Urothelium cell line (cell line): ENCODE data around the gene ALKBH1.
"Not testable (repeated sequence)": the region's sequence is repeated elsewhere in the genome, so short reads cannot be mapped to it uniquely, and the experiment has no call there.

ENCODE experiments used
- DNase-seq: peaks from one replicate; pipeline ENCODE4 v3.0.0; 2011; ENCODE audit warnings: low spot score, mixed read lengths
- FAIRE-seq: peaks from 2 replicates; lab custom pipeline; 2011; peaks lifted over from hg19 to GRCh38; lab: Jason Lieb, UNC

Gene ALKBH1

GRCh38 chr14:77674931-77675330, 32.9 kb downstream of the ALKBH1 start:
- DNase-seq (no peak), FAIRE-seq (no peak)

DNA sequence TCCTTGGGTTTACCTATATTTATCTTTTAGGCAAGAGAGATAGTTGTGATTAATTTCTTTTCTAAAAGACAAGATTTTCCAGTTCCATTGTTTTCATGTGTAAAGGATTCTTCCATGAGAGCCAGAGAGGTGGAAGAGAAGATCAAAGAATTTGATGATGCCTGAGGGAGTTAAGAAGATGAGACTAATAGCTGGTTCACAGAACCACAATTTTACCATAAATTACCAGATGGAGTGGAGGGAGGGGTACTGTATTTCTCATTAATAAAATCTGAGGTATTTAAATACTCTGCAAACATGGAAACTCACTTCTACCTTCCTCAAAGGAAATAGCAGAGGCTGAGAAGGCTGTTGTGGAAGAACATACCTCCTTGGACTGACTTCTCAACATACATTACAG, 34.6 kb downstream of the ALKBH1 start:
- DNase-seq (no peak), FAIRE-seq (no peak)

GRCh38 chr14:77667331-77667730, 40.5 kb downstream of the ALKBH1 start:
- FAIRE-seq (no peak), DNase-seq (no peak)

DNA sequence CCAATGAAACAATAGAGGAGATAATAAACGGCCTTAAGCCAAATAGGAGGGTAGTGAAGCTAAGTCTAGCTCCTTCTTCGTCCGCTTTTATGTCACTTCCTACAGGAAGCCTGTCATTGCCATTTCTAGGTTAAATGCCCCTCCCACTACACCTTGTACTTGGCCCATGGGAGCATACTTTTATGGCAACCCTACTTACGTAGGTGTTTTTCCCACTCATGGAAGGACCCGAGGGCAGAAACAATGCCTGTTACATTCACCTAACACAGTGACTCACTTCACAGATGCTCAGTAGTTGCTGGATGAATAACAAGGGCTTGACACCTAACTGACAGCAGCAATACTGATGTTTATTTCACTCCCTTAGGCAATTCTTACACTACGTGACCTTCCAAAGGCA, 44.5 kb downstream of the ALKBH1 start:
- DNase-seq (no peak), FAIRE-seq (no peak)

GRCh38 chr14:77661562-77661961, 46.3 kb downstream of the ALKBH1 start:
- not testable (repeated sequence) for FAIRE-seq, DNase-seq

DNA sequence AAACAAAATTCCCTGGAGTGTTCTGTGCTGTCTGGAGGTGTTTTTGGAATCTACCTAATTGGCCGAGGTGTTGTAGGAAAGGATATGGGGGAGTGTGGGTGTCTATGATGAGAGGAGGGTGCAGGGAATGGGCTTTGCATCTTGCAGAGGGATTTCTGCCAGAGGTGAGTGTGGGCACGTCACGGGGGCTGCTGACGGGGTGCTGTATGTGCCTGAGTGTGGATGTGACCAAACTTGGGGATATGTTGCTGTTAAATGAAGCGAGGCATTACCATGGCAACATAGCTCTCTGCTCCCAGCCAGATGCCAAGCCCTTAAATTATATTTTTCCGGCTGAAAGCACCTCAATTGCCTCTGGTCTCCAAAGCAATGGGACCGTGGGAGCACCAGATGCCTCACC, 47.1 kb downstream of the ALKBH1 start:
- DNase-seq: no peak
- FAIRE-seq: no peak

GRCh38 chr14:77659831-77660230, 48.0 kb downstream of the ALKBH1 start:
- DNase-seq: no peak
- FAIRE-seq: no peak

GRCh38 chr14:77657280-77657679, 50.5 kb downstream of the ALKBH1 start:
- DNase-seq (no peak), FAIRE-seq (no peak)

DNA sequence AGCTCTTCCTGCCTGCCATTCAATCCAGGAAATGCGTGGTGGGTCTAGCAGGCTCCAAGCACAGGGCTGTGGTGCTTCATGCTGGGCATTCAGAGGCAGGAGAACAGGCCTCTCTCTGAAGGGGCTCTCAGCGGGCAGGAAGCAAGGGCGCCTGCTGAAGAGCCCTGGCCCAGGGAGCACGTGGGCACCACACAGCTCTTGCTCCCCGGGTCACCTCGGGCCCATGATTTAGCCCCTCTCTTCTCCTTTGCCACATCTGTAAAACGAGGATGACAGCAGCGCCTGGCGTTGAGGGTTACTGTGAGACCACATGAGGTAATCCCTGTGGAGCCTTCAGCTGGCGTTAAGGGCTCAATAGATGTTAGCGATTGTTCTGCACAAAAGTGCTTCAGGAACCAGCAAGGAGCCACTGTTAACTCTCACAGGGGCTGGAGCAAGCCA, 53.8 kb downstream of the ALKBH1 start:
- DNase-seq (no peak), FAIRE-seq (no peak)

DNA sequence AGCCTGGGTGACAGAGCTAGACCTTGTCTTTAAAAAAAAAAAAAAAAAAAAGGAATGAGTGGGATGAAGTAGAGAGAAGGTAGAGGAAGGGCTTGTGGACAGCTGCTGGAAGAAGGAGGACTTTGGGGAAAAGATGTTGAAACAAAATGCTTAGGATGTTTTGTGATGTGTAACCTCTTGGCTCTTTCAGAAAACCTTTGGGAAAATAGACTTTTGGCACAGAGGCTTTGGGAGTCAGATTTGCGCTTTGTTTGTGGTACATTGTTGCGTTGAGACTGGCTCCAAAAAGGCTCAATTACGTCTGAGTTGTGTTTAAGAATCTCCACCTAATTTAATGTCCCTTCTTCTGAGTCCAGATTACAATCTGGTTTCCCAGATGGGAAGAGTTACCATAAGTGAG, 58.5 kb downstream of the ALKBH1 start:
- no peak for FAIRE-seq

DNA sequence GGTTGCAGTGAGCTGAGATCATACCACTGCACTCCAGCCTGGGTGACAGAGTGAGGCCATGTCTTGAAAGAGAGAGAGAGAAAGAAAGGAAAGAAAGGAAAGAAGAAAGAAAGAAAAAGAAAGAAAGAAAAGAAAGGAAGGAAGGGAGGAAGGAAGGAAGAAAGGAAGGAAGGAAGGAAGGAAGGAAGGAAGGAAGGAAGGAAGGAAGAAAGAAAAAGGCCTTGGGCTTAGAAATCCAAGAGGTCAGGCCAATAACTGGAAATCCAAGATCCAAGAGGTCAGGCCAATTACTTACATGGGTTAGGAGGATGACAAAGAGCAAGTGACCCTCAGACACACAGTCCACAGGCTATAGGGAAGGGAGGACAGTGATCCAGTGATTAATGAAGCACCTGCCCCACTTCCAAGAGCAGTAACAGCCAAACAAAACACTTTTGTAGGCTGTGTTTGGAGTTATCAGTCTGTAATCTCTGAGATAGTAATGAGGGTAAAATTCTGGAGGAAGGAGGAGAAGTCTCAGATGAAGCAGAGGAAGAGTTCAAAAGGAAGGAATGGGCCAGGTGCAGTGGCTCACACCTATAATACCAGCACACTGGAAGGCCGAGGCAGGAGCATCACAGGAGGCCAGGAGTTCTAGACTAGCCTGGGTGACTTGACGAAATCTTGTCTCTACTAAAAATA, 59.2 kb downstream of the ALKBH1 start:
- FAIRE-seq (no peak), DNase-seq (no peak)

More for the DNA sequence above, 58.5 kb downstream of the ALKBH1 start:
- no peak for DNase-seq

GRCh38 chr14:77647853-77648252, 60.0 kb downstream of the ALKBH1 start:
- no peak for FAIRE-seq
- no peak for DNase-seq

DNA sequence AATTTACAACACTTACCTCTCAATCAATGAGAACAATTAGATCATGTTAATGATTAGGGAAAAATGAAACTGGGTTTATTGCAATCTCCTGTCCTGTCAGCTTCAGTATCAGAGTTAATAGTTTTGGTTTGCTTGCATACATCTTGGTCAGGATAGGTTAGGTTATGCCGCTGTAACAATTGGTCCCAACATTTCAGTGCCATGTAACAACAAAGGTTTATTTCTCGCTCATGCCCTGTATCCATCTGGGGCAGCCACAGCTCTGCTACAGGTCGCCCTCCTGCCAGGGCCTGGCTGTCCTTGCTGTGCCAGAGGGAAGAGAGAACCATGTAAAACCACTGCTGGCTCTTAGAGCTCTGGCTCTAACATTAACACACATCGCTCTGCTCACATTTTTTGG, 60.9 kb downstream of the ALKBH1 start:
- FAIRE-seq: no peak

GRCh38 chr14:77645520-77646230, 62.1 kb downstream of the ALKBH1 start:
- FAIRE-seq (no peak), DNase-seq (no peak)

More for the DNA sequence above, 60.9 kb downstream of the ALKBH1 start:
- no peak for DNase-seq

DNA sequence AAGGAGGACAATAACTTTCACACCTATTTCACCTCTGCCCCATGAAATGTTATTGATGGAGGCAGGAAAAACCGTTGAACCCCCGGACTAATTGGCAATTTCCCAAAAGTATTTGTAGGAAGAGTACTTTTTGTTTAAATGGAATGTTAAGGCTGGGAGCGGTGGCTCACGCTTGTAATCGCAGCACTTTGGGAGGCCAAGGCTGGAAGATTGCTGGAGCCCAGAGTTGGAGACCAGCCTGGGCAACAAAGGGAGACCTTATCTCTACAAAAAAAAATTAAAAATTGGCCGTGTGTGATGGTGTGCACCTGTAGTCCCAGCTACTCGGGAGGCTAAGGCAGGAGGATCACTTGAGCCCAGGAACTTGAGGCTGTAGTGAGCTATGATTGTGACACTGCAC, 65.4 kb downstream of the ALKBH1 start:
- FAIRE-seq (no peak), DNase-seq (no peak)

- no peak for FAIRE-seq
- DNase-seq: no peak
Measured at GRCh38 chr14:77641534-77642341, 66.1 kb downstream of the ALKBH1 start.

GRCh38 chr14:77640756-77641533, 66.9 kb downstream of the ALKBH1 start:
- DNase-seq: peak; percentile 38
- FAIRE-seq: no peak

DNA sequence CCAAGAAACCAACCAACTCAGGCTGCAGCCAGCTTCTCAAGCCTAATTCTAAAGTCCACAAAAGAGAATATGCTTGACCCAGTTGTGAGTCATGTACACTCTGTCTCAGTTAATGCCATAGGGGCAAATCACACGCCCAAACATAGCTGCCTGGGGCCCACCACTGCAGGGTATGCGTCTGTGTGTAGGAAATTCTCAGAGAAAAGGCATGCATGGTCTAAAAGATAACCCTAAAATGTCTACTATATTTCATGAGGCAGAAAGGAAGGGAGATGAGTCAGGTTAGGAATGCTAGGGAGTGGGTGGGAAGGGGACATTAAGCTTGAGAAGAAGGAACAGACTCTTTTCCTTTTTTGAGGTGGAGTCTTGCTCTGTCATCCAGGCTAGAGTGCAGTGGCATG, 69.1 kb downstream of the ALKBH1 start:
- FAIRE-seq (no peak), DNase-seq (peak; percentile 31)

DNA sequence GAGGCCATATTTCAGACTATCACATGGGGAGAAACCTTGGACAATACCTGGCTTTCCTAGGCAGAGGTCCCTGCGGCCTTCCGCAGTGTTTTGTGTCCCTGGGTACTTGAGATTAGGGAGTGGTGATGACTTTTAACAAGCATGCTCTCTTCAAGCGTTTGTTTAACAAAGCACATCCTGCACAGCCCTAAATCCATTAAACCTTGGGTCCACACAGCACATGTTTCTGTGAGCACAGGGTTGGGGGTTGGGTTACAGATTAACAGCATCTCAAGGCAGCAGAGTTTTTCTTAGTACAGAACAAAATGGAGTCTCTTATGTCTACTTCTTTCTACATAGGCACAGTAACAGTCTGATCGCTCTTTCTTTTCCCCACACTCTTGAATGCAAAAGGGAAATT, 72.0 kb downstream of the ALKBH1 start:
- not testable (repeated sequence) for DNase-seq, FAIRE-seq

GRCh38 chr14:77635466-77635865, 72.4 kb downstream of the ALKBH1 start:
- FAIRE-seq, DNase-seq: not testable (repeated sequence)

GRCh38 chr14:77630111-77630510, 77.7 kb downstream of the ALKBH1 start:
- DNase-seq (no peak), FAIRE-seq (no peak)
